Epithelial cell of esophagus (primary cell): ENCODE data around the gene ITPK1.
A peak's percentile ranks its signal among the peaks of the same experiment; 100 is the strongest.

ENCODE experiments used
- DNase-seq: peaks from one replicate; pipeline ENCODE4 v3.0.0; 2010; ENCODE audit warnings: low read depth
- H3K4me3 ChIP-seq: 2 replicates; pipeline ENCODE4 v1.5.1; 2011; ENCODE audit warnings: mild to moderate bottlenecking, low read length, control low read depth
- TF ChIP-seq, protein P1 (sequence below): IDR thresholded peaks from 2 replicates; pipeline ENCODE4 v1.5.1; 2011; ENCODE audit warnings: low read depth, mild to moderate bottlenecking, low read length, control low read depth, inconsistent platforms; ENCODE audit not compliant: insufficient read depth; ENCODE audit errors: missing control alignments

ITPK1 gene

DNA sequence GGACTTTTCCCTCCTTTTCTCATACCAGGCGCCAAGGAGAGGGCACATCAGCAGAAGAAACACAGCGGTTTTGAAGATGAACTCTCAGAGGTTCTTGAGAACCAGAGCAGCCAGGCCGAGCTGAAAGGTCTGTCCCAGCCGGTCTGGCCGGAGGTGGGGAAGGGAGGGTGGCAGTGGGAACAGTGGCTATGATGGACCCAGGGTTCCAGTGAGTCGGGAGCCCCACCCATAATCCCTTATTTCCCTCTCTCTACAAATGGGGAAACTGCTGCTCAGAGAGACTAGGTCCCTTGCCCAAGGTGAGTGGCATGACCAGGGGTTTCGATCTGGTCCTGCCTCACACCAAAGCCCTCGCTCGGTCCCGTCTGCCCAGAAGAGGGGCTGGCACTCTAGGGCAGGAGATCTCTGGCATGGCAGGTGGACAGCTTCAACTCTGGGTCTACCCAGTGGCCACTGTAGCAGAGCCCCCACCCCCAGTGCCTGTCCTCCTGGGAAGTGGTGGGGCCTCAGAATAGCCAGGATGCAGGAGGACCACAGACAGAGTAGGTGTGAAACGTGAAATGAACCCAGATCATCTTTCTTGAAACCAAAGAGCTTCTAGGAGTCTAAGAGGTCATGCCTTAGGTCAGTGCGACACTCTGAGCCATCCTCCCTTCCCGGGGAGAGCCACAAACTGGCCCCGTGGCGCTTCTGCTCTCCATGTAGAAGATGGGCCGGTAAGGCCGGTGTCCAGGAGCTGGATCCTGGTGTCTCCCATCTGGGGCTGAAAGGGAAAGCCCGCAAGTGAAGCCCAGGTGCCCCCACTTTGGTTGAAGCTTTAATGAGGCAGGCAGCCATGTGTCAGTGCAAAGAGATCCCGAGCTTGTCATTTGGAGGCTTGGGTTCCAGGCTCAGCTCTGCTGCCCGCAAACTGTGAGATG is 185.8 kb downstream of the ITPK1 start:
- no peak overlapping the region for H3K4me3 ChIP-seq
- TF ChIP-seq, protein P1, sequence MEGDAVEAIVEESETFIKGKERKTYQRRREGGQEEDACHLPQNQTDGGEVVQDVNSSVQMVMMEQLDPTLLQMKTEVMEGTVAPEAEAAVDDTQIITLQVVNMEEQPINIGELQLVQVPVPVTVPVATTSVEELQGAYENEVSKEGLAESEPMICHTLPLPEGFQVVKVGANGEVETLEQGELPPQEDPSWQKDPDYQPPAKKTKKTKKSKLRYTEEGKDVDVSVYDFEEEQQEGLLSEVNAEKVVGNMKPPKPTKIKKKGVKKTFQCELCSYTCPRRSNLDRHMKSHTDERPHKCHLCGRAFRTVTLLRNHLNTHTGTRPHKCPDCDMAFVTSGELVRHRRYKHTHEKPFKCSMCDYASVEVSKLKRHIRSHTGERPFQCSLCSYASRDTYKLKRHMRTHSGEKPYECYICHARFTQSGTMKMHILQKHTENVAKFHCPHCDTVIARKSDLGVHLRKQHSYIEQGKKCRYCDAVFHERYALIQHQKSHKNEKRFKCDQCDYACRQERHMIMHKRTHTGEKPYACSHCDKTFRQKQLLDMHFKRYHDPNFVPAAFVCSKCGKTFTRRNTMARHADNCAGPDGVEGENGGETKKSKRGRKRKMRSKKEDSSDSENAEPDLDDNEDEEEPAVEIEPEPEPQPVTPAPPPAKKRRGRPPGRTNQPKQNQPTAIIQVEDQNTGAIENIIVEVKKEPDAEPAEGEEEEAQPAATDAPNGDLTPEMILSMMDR, result no peak
- no peak for DNase-seq

DNA sequence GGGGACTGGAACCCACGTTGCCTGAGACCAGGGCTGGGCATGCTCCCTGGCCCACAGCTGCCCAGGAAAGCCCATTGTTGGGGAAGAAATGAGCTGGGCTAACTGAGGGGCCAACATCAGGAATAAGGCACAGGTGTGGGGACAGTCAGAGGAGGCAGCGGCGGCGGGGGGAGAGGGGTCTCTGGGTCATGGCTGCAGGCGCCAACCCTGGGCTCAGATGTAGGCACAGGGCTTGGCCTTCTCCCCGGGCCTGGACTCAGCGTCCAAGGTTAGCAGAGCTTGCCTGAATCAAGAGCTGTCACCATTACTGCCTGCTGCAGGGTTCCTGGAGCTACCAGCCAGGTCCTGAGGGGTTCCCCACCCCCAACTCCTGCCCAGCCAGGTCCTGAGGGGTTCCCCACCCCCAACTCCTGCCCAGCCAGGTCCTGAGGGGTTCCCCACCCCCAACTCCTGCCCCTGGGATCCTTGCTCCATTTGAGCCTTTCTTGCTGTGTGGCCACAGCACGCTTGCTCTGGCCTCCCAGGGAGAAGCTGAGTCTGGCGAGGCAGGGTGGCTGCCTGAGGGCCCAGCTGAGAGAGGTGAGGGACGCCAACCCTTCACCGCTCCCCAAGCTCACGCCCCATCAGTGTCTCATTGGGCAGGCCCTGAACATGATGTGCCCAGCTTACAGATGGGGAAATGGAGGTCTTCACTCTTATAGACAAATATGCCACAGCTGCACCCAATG is 186.6 kb downstream of the ITPK1 start:
- DNase-seq, result no peak
- H3K4me3 ChIP-seq, result no peak overlapping the region
- TF ChIP-seq, protein P1, result no peak

DNA sequence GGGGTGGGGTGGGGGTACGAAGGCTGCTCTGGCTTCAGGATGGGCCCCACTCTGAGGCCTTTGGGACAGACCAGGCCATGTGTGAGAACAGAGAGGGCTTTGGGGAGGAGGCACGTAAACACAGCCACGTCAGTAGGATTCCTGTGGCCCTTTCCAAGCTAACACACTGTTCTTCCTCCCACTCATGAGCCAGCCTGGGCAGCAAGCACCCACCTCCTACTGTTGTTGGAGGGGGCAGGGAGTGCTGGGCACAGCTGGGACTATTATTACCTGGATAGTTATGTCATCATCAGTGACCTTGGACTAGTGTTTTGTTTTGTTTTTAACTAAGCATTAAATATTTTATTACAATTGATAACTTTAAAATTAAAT is 187.5 kb downstream of the ITPK1 start:
- DNase-seq, result peak; percentile 31
- H3K4me3 ChIP-seq, result no peak overlapping the region
- TF ChIP-seq, protein P1, result no peak

DNA sequence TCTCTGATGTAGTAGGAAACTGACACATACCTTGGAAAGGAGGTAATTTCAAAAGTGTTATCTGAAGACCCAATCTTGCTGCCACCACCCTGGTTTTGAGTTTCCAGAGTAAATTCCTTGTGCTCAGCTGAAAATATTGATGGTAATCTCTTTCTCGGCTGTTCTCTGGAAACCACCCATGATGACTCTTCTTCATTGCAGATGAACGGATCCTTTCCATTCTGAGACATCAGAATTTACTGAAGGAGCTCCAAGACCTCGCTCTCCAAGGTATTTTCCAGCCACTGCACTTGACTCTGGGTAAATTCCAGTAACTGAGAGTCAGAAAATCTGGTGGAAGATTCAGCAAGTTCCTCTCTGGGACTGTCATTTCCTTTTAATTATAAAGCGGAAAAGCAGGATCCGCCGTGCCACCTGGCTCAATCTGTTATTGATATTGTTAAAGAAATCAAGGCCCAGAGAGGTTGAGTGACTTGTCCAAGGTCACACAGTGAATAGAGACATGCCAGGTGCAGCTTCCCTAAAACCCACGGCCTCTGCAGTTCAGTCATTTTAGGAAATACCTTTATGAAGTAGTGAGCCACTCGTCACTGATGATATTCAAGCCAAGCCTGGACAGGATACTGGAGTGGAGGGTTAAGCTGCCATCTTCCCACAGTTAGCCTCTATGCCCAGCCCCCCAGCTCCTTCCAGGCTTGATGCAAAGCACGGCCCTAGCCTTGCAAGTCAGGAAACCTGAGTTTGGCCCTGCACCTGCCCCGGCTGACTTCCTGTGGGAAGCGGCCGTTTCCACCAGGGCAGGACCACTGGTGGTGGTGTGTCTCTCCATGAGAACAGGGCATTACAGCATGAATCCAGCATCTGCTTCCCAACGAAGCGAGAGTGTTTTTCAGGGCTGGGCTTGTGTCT is 188.1 kb downstream of the ITPK1 start:
- peak; percentile 58 for DNase-seq
- TF ChIP-seq, protein P1, result no peak
- no peak overlapping the region for H3K4me3 ChIP-seq

DNA sequence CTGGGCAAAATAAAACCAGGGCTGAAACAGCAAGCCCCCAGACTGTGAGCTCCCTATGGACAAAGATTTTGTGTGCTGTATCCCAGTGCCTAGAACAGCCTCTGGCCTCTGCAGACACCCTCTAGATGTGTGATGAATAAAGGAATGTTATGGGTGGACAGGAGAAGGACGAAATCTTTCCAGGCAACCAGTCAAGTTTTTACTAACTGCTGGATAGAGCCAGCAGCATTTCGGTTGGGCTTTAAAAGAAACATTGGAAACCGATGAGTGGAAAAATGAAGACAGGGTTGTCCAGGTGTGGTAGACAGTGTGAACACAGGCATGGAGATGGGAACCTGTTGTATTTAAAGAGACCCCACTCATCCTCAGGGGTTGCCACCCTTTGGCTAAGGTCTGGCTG is 188.8 kb downstream of the ITPK1 start:
- DNase-seq, result peak; percentile 33
- H3K4me3 ChIP-seq, result no peak overlapping the region
- TF ChIP-seq, protein P1, result no peak

DNA sequence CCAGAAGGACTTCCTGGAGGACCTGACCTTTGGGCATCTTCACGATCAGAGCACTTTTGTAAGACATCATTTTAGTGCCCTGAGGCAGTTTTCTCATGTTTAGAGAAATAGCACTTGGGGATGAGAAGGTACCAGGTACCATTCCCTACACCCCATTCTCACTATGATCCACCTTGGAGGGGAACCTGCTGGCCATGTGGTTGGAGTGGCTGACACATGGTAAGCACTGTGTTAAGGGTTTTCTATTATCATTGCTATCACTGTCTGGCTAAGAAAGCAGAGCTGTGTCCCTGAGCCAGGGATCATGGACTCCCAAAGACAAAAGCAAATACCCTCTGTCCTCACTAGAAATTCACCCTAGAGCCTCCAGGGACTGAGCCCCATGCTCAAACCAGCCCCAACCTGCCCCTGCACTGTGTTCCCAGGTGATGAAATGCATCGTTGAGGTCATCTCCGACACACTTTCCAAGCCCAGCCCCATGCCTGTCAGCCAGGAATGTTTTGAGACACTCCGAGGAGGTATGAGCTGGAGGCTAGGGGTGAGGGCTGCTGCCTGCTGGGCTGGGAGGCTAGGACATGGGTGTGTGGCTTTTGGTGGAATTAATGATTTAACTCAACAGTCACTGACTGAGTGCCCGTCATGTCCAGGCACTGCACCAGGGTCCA is 189.4 kb downstream of the ITPK1 start:
- TF ChIP-seq, protein P1, result peak; percentile 7
- peak; percentile 98 for DNase-seq

More for the DNA sequence above, 189.4 kb downstream of the ITPK1 start:
- H3K4me3 ChIP-seq, result no peak overlapping the region
